ENCODE data around the gene NR2F2.

Gene NR2F2

GRCh38 chr15:96330450-96331143 is at the start of gene NR2F2:
Gene NR2F2, plus strand, starts transcription at chr15:96330700. Its CDS starts 1,406 bp downstream, at chr15:96332106.
- DNase-seq, result peak; percentile 39 to 66

- no peak for DNase-seq
Observed at GRCh38 chr15:96285305-96285704, 45.2 kb upstream of the NR2F2 start.

GRCh38 chr15:96285729-96286254 is 44.7 kb upstream of the NR2F2 start:
- DNase-seq, result no peak

- DNase-seq, result no peak
Observed at GRCh38 chr15:96290679-96291078, 39.8 kb upstream of the NR2F2 start.

GRCh38 chr15:96292635-96293034 is 37.9 kb upstream of the NR2F2 start:
- no peak for DNase-seq

GRCh38 chr15:96293441-96293840 is 37.1 kb upstream of the NR2F2 start:
- no peak for DNase-seq

- DNase-seq, result no peak
Observed at GRCh38 chr15:96294766-96295165, 35.7 kb upstream of the NR2F2 start.

- no peak for DNase-seq
Observed at GRCh38 chr15:96296264-96296663, 34.2 kb upstream of the NR2F2 start.

- DNase-seq, result no peak
Observed at GRCh38 chr15:96297783-96298182, 32.7 kb upstream of the NR2F2 start.

GRCh38 chr15:96298217-96298616 is 32.3 kb upstream of the NR2F2 start:
- DNase-seq, result no peak

- no peak for DNase-seq
Observed at GRCh38 chr15:96300836-96301235, 29.7 kb upstream of the NR2F2 start.

- no peak for DNase-seq
Observed at GRCh38 chr15:96303503-96304056, 26.9 kb upstream of the NR2F2 start.

GRCh38 chr15:96304839-96305238 is 25.7 kb upstream of the NR2F2 start:
- no peak for DNase-seq

GRCh38 chr15:96306321-96306720 is 24.2 kb upstream of the NR2F2 start:
- DNase-seq, result no peak

GRCh38 chr15:96307856-96308394 is 22.6 kb upstream of the NR2F2 start:
- DNase-seq, result no peak

GRCh38 chr15:96309143-96309660 is 21.3 kb upstream of the NR2F2 start:
- no peak for DNase-seq

GRCh38 chr15:96311256-96311955 is 19.1 kb upstream of the NR2F2 start:
- DNase-seq, result no peak

- DNase-seq, result no peak
Observed at GRCh38 chr15:96311956-96312294, 18.6 kb upstream of the NR2F2 start.

- no peak for DNase-seq
Observed at GRCh38 chr15:96312641-96313335, 17.7 kb upstream of the NR2F2 start.

- DNase-seq, result no peak
Observed at GRCh38 chr15:96314518-96314917, 16.0 kb upstream of the NR2F2 start.

GRCh38 chr15:96314963-96315362 is 15.5 kb upstream of the NR2F2 start:
- no peak for DNase-seq

GRCh38 chr15:96316953-96317629 is 13.4 kb upstream of the NR2F2 start:
- DNase-seq, result no peak

All from CD4-positive, alpha-beta T cell treated with Interleukin-1 beta for 1 hour (primary cell).